NCI-H1417 treated with DMSO at 0.1 percent for 48 hours (cell line): ENCODE data around the gene MAN2A1.
"Not testable (repeated sequence)": the region's sequence is repeated elsewhere in the genome, so short reads cannot be mapped to it uniquely, and the experiment has no call there.

Experiments
- DNase-seq: peaks from one replicate; lab custom pipeline; 2025; lab: John Stamatoyannopoulos, UW

The MAN2A1 gene

GRCh38 chr5:109866051-109866450 lies 176.3 kb downstream of the MAN2A1 start:
- no peak for DNase-seq

DNA sequence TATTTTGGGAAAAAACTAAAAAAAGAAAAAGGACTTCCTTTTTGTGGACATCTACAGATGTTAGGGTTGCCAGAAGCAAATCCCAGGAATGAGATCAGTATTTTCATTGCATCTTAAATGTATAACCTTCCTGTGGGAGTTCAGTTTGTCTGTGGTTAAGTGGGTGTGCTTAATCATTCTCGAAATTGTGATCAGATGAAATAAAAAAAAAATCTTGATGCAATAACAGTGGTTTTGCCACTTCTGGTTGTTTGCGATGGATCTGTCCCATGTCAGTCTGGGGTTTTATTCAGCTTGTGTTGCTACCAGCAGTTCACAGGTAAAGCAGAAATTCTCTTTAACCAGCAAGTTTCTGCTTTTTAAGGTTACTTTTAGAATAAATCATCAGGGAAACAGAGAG lies 179.0 kb downstream of the MAN2A1 start:
- DNase-seq: no peak

GRCh38 chr5:109873687-109874086 lies 184.0 kb downstream of the MAN2A1 start:
- no peak for DNase-seq

GRCh38 chr5:109874108-109874507 lies 184.4 kb downstream of the MAN2A1 start:
- no peak for DNase-seq

GRCh38 chr5:109876030-109876725 lies 186.5 kb downstream of the MAN2A1 start:
- DNase-seq: no peak

GRCh38 chr5:109876941-109877669 lies 187.4 kb downstream of the MAN2A1 start:
- DNase-seq: no peak

DNA sequence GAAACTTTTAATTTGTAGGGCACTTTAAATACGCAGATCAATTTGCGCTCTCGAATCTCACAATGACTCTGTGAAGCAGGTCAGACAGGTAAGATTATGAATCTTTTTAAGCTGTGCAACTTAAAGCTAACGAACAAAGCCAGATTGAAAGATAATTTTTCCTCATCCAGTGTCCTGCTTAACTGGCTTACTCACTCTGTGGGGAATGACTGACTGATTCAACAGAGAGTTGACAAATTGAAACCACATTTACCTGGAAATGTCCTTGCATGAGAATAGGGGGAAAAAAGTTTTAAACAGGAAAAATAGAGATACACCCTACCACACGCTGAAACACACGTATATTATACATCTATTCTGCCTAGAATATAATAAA lies 187.9 kb downstream of the MAN2A1 start:
- no peak for DNase-seq

DNA sequence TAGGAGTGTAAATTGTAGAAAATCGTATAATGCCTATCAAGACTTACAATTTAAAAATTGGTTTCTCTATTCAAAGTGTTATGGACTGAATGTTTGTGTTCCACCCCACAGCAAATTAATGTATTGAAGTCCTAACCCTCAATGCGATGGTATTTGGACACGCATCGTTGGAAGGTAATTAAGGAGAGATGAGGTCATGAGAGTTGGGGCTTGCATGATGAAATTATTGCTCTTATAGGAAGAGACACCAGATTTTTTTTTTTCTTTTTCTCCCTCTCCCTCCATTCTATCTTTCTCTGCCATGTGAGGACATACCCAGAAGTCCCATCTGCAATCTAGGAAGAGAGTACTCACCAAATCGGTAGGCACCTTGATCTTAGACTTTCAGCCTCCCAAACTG lies 189.2 kb downstream of the MAN2A1 start:
- no peak for DNase-seq

GRCh38 chr5:109880907-109881685 lies 191.4 kb downstream of the MAN2A1 start:
- DNase-seq: peak; percentile 15

GRCh38 chr5:109882546-109882945 lies 192.8 kb downstream of the MAN2A1 start:
- DNase-seq: no peak

- no peak for DNase-seq
Measured at GRCh38 chr5:109884676-109885075, 194.9 kb downstream of the MAN2A1 start.

DNA sequence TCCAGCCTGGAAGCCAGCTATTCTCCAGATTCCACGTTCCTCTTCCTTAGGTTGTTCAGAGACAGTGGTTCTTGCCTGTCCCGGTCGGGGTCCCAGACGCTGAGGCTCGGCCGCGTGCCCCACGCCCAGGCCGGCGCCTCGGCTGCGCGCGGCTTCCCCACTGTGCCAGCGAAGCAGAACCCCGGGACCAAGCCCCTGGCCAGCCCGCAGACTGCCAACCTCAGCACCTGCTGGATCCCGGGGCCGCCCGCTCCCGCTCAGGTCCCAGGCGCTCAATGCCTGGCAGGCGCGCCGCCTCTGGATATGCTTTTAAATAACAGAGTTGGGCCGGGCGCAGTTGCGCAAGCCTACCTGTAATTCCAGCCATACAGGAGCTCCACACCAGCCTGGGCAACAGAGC lies 195.5 kb downstream of the MAN2A1 start:
- no peak for DNase-seq

- no peak for DNase-seq
Measured at GRCh38 chr5:109888989-109889388, 199.3 kb downstream of the MAN2A1 start.

DNA sequence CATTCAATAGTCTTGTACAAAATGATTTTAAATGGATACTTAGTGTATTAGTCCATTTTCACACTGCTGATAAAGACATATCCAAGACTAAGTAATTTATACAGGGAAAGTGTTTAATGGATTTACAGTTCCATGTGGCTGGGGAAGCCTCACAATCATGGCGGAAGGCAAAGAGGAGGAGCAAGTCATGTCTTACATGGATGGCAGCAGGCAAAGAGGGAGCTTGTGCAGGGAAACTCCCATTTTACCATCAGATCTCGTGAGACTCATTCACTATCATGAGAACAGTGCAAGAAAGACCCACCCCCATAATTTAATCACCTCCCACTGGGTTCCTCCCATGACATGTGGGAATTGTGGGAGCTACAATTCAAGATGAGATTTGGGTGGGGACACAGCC lies 203.5 kb downstream of the MAN2A1 start:
- DNase-seq: not testable (repeated sequence)

DNA sequence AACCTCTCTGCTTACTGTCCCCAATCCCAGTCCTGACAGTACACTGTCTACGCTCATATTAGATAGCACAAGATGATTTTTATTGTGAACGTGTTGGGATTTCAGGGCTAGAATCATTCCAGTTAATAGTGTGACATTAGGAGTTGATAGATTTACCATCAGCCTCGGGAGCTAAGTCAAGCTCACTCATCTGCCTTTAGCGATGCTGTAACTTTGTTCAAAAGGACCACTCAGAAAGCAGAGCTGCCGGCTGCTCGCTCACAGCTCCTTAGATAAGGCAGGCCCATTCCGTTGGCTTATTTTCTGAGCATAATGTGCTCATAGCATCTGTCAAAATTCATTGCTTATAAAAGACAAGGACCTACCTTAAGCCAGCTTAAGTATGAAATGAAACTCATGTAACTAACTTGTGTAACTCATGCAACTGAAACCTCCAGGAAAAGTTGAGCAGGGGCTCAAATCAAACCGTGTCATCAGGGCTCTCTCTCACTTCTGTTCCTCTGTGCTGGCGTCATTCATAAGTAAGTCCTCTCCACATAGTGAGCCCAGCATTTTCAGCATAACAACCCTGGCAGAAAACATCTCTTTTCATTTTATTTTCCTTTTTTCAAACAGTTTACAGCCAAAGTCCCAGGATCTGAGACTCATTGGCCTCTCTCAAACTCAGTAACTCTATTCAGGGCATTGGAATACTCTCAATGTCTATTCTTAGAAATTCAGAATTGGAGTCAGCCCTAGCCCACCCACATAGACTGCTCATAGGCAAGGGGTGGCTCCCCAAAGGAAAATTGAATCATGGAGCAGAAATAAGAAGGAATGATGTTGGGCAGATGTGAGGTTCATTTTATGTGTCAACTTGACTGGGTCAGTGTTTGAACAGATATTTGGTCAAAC lies 208.8 kb downstream of the MAN2A1 start:
- DNase-seq: no peak

- DNase-seq: no peak
Measured at GRCh38 chr5:109899163-109899535, 209.4 kb downstream of the MAN2A1 start.

DNA sequence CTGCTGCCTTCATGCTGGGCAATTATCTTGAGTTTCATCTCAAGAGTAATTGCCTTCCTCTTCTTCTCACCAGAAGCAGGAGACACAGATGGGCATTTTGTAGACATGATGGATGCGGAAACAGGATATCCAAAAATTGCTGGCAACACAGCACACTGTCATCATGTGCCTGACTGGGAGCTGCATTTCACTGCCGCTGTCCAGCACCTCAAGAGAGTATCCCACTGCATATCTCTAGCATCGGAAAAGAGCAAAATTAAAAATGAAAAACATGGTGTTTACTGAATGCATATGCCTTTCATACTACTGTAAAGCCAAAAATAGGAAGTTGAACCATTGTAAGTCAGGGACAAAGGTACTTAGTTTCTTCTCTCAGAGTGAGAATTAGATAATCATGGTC lies 210.7 kb downstream of the MAN2A1 start:
- DNase-seq: no peak

GRCh38 chr5:109900911-109901627 lies 211.3 kb downstream of the MAN2A1 start:
- DNase-seq: no peak

GRCh38 chr5:109901628-109901981 lies 211.9 kb downstream of the MAN2A1 start:
- DNase-seq: no peak

GRCh38 chr5:109903061-109903460 lies 213.3 kb downstream of the MAN2A1 start:
- DNase-seq: no peak

DNA sequence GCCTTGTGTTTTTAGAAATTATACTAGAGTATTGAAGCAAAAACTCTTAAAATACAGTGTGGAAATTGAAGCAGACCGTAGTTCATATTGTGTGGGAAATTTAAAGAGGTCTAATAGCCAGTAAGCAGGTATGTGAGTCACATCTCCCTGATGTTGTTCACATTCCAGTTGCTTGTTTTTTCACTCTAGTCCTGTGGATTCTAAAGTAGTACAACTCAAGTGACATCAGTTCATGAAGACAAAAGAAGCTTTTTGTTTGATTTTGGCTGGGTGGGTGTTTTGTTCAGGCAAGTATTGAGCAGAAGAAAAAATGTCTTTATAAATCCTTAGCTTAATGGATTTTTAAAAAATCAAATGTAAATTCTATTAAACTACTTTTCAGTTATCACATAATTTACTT lies 216.2 kb downstream of the MAN2A1 start:
- DNase-seq: no peak
